Endothelial cell (in vitro differentiated cells): ENCODE results near the gene KBTBD13. TPM values are rescaled to one million over a fixed set of nuclear protein-coding genes. Genes with fewer than 3 reads are reported as not detected.
"Not testable (repeated sequence)": the region's sequence is repeated elsewhere in the genome, so short reads cannot be mapped to it uniquely, and the experiment has no call there.

ENCODE experiments used
- DNase-seq: peaks from one replicate; pipeline ENCODE4 v3.0.0; 2021; ENCODE audit warnings: low spot score
- H3K27ac Mint-ChIP-seq: one replicate; pipeline ENCODE4 v1.8.0; 2021; ENCODE audit warnings: mixed read lengths, inconsistent platforms; ENCODE audit not compliant: unreplicated experiment
- H3K27me3 Mint-ChIP-seq: one replicate; pipeline ENCODE4 v1.8.0; 2021; ENCODE audit warnings: mild to moderate bottlenecking, moderate library complexity, mixed read lengths, inconsistent platforms; ENCODE audit not compliant: unreplicated experiment
- H3K36me3 Mint-ChIP-seq: one replicate; pipeline ENCODE4 v1.8.0; 2021; ENCODE audit warnings: mild to moderate bottlenecking, low read depth, mixed read lengths, inconsistent platforms; ENCODE audit not compliant: unreplicated experiment
- H3K4me1 Mint-ChIP-seq: one replicate; pipeline ENCODE4 v1.8.0; 2021; ENCODE audit warnings: mild to moderate bottlenecking, mixed read lengths, inconsistent platforms; ENCODE audit not compliant: unreplicated experiment
- H3K4me3 Mint-ChIP-seq: one replicate; pipeline ENCODE4 v1.8.0; 2021; ENCODE audit warnings: mild to moderate bottlenecking, mixed read lengths, inconsistent platforms; ENCODE audit not compliant: unreplicated experiment
- H3K9me3 Mint-ChIP-seq: one replicate; pipeline ENCODE4 v1.8.0; 2021; ENCODE audit warnings: mixed read lengths, inconsistent platforms; ENCODE audit not compliant: unreplicated experiment
- CTCF ChIP-seq: fragments of 200-600 bp; sonication (generic); IDR thresholded peaks from one replicate; pipeline ENCODE4 v1.5.0; 2021; ENCODE audit warnings: antibody characterized with exemption; ENCODE audit not compliant: unreplicated experiment
- total RNA-seq: library from RNA; stranded (reverse); fragmentation: NEBNext Ultra II Directional; extraction: Animal tissue kit (Norgen Biotek cat#: 25700); gene quantifications from one replicate; pipeline ENCODE4 v1.2.1, GENCODE V29; 2021; ENCODE audit not compliant: unreplicated experiment

KBTBD13 gene
- total RNA-seq, 1 donor from 2014 or later: not detected

GRCh38 chr15:65096481-65097385 lies 20.2 kb downstream of the KBTBD13 start:
- no peak overlapping the region for H3K4me3 Mint-ChIP-seq
- no peak overlapping the region for H3K27ac Mint-ChIP-seq
- DNase-seq: no peak
- TF ChIP-seq CTCF: no peak
- peaks cover 16% of the 10 kb centered on the region for H3K36me3 Mint-ChIP-seq
- no peaks in the 10 kb centered on the region for H3K9me3 Mint-ChIP-seq
- peaks cover 4% of the 10 kb centered on the region for H3K27me3 Mint-ChIP-seq
- H3K4me1 Mint-ChIP-seq: peaks cover 8% of the 10 kb centered on the region

DNA sequence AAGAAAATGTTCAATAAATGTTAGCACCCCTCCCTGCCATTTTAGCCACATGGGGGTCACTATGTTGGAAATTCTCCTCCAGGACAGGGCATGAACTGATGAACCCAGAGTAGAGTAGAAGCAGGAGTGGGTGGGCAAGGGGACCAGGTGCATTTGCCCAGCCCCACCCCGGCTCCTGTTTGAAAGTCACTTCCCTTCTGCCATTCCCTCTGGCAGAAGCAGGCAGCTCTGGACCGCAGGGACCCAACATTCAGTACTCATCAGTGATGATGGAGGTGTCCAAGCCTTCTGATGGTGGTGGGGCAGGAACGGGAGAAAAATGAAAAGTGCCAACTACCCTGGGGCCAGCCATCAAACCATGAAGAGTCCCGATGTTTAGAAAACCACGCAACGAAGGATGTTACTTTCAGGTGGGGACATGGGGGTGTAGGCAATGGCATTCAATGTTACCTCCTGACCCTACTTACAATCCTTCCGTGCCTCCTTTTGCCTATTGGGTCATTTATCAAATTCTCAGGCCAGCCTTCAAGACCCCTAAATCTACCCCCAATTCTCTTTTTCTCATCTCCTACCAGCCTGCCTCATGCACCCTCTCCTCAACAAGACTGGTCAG lies 21.2 kb downstream of the KBTBD13 start:
- no peaks in the 10 kb centered on the region for H3K9me3 Mint-ChIP-seq
- no peak overlapping the region for H3K4me3 Mint-ChIP-seq
- peaks cover 16% of the 10 kb centered on the region for H3K36me3 Mint-ChIP-seq
- TF ChIP-seq CTCF: no peak
- no peak overlapping the region for H3K27ac Mint-ChIP-seq
- DNase-seq: no peak
- peaks cover 4% of the 10 kb centered on the region for H3K27me3 Mint-ChIP-seq
- H3K4me1 Mint-ChIP-seq: peaks cover 8% of the 10 kb centered on the region

DNA sequence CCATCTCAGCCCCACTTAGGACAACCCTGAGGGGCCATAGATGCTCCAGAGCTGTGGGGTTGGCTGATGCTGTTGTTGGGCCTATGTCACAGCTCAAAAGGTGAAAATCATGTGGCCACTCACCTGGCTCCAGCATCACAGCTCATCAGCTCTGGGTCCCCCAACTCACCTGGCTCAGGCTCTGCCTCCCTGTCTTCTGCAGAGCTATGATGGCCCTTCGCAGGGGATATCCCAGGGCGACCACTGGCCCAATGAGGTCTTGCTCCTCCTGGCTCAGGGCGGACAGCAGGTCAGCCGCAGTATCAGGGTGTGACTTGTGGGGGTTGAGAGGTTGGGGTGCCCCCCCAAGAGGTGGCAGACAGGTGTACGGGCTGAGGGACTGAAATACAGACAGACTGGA lies 22.8 kb downstream of the KBTBD13 start:
- Mint-ChIP-seq H3K36me3 (peaks cover 16% of the 10 kb centered on the region), H3K27me3 (peaks cover 4% of the 10 kb centered on the region), H3K4me1 (peaks cover 8% of the 10 kb centered on the region), H3K27ac (no peak overlapping the region), H3K4me3 (no peak overlapping the region), H3K9me3 (no peaks in the 10 kb centered on the region)
- no peak for TF ChIP-seq CTCF
- DNase-seq: no peak

- not testable (repeated sequence) for H3K27ac Mint-ChIP-seq, H3K9me3 Mint-ChIP-seq, H3K4me1 Mint-ChIP-seq, DNase-seq, H3K4me3 Mint-ChIP-seq, H3K27me3 Mint-ChIP-seq
- peaks cover 16% of the 10 kb centered on the region for H3K36me3 Mint-ChIP-seq
Observed at GRCh38 chr15:65099801-65100200, 23.3 kb downstream of the KBTBD13 start.

- Mint-ChIP-seq H3K27me3 (peaks cover 4% of the 10 kb centered on the region), H3K27ac (no peak overlapping the region), H3K4me3 (no peak overlapping the region), H3K4me1 (peaks cover 8% of the 10 kb centered on the region), H3K9me3 (no peaks in the 10 kb centered on the region), H3K36me3 (peaks cover 16% of the 10 kb centered on the region)
- TF ChIP-seq CTCF: no peak
- DNase-seq: no peak
Observed at GRCh38 chr15:65100442-65100841, 23.9 kb downstream of the KBTBD13 start.
